ENCODE results near the gene SEZ6.

- TF ChIP-seq POLR2A (IDR thresholded peaks at IDR 0.05; ENCODE audit: low read depth) (no peak), CTCF (IDR thresholded peaks at IDR 0.05) (no peak), POLR2AphosphoS5 (IDR thresholded peaks at IDR 0.05) (no peak), EP300 (IDR thresholded peaks at IDR 0.05) (no peak)
Observed at GRCh38 chr17:28957992-28958355, 47.9 kb downstream of the SEZ6 start.

Data from esophagus muscularis mucosa (tissue), 4 donors.